SK-N-MC (cell line): ENCODE results near the gene MIX23.

Experiments used
- EZH2 ChIP-seq: fragments of 200-600 bp; sonication (generic); IDR thresholded peaks from one replicate; pipeline ENCODE4 v1.6.1; 2017; ENCODE audit warnings: antibody characterized with exemption
- FOXP2 ChIP-seq: optimal IDR thresholded peaks from 2 replicates; pipeline ENCODE3; 2011; ENCODE audit warnings: mild to moderate bottlenecking, moderate library complexity; ENCODE audit not compliant: insufficient read depth; ENCODE audit errors: extremely low read length, control extremely low read depth
- POLR2AphosphoS5 ChIP-seq: IDR thresholded peaks from 2 replicates; pipeline ENCODE4 v1.6.1; 2012; ENCODE audit warnings: mild to moderate bottlenecking, low read depth, low read length, borderline replicate concordance

DNA sequence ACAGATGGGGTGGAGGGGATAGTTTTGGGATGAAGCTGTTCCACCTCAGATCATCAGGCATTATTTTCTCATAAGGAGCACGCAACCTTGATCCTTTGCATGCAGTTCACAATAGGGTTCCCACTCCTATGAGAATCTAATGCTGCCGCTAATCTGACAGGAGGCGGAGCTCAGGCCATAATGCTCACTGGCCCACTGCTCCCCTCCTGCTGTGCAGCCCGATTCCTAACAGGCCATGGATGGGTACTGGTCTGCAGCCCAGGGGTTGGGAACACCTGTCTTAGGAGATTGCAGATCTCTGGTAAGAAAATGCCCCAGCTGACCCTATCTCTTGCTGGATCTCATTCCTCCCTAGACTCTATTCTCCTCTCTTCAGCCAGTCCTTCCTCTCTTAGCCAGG, 51.1 kb downstream of the MIX23 start:
- no peak for TF ChIP-seq EZH2
- no peak for TF ChIP-seq POLR2AphosphoS5
- no peak for TF ChIP-seq FOXP2
